B cell (primary cell): Measurements from ENCODE around the gene INPP4A. TPM values are rescaled to one million over a fixed set of nuclear protein-coding genes. Genes with fewer than 3 reads are reported as not detected.

Experiments
- ATAC-seq: fragments of 200-7000 bp; cut with Tn5 transposase; one replicate; pipeline ENCODE4 v1.10.0; 2021; ENCODE audit warnings: low read depth, mild to moderate bottlenecking, moderate number of reproducible peaks, moderate library complexity
- CTCF ChIA-PET: fragments of 350-600 bp; sonication (Branson Sonifier 250); formaldehyde crosslinking; loops from one replicate; lab custom pipeline; 2021; ENCODE audit warnings: antibody characterized with exemption, inconsistent platforms; lab: Charles Lee
- POLR2A ChIA-PET: fragments of 350-600 bp; sonication (Branson Sonifier 250); formaldehyde crosslinking; loops from one replicate; lab custom pipeline; 2021; ENCODE audit warnings: antibody characterized with exemption; lab: Charles Lee
- DNase-seq: peaks from one replicate; pipeline ENCODE4 v3.0.0; 2013
- H2AFZ ChIP-seq: 2 replicates; pipeline ENCODE4 v1.6.1; 2012; ENCODE audit warnings: mild to moderate bottlenecking, low read depth, low read length; ENCODE audit not compliant: insufficient read depth, poor library complexity, severe bottlenecking
- H3K27ac ChIP-seq, 2 donors: 1 replicate in 1 of 2; 2 replicates in 1 of 2; pipeline ENCODE4 v1.5.1; 2012 to 2013; ENCODE audit warnings: low read length in 2 of 2, mild to moderate bottlenecking in 2 of 2, moderate library complexity in 1 of 2
- H3K27me3 ChIP-seq, 4 experiments: fragments of 200-600 bp in 1 of 4; sonication (generic) in 1 of 4; replicated peaks in 1 of 4; 1 replicate in 2 of 4; 2 replicates in 2 of 4; pipeline versions ENCODE4 v1.6.1 to v1.7.0; 2013 to 2016; ENCODE audit warnings: low read length in 3 of 4, mild to moderate bottlenecking in 2 of 4, mixed read lengths in 1 of 4, moderate library complexity in 1 of 4; ENCODE audit not compliant: insufficient read depth in 4 of 4, control insufficient read depth in 3 of 4; ENCODE audit errors: control extremely low read depth in 1 of 4
- H3K36me3 ChIP-seq, 2 experiments: replicated peaks in 1 of 2; 1 replicate in 1 of 2; 2 replicates in 1 of 2; pipeline versions ENCODE4 v1.6.1 to v1.7.1; 2013; ENCODE audit warnings: low read length in 1 of 2; ENCODE audit not compliant: insufficient read depth in 2 of 2, control insufficient read depth in 1 of 2; ENCODE audit errors: control extremely low read depth in 1 of 2, extremely low read depth in 1 of 2
- H3K4me1 ChIP-seq, 2 donors: fragments of 200-600 bp in 1 of 2; sonication (generic) in 1 of 2; 1 replicate in 1 of 2; 2 replicates in 1 of 2; pipeline versions ENCODE4 v1.5.1 to v1.6.1; 2013 to 2017; ENCODE audit warnings: low read length in 2 of 2; ENCODE audit not compliant: control insufficient read depth in 2 of 2, insufficient read depth in 2 of 2
- H3K4me2 ChIP-seq: replicated peaks from 2 replicates; pipeline ENCODE3; 2012; ENCODE audit warnings: mild to moderate bottlenecking, low read depth, low read length; ENCODE audit not compliant: poor library complexity, severe bottlenecking
- H3K4me3 ChIP-seq, 5 experiments: fragments of 200-600 bp in 1 of 5; sonication (generic) in 1 of 5; 1 replicate in 3 of 5; 2 replicates in 2 of 5; pipeline versions ENCODE4 v1.5.1 to v1.7.0; 2011 to 2016; ENCODE audit warnings: low read length in 4 of 5, mild to moderate bottlenecking in 4 of 5, low read depth in 2 of 5, control low read depth in 1 of 5, moderate library complexity in 1 of 5; ENCODE audit not compliant: insufficient read depth in 1 of 5; ENCODE audit errors: control extremely low read depth in 1 of 5, extremely low read depth in 1 of 5
- H3K79me2 ChIP-seq: fragments of 200-600 bp; sonication (generic); one replicate; pipeline ENCODE4 v1.6.0; 2016; ENCODE audit warnings: low read length; ENCODE audit not compliant: control insufficient read depth, insufficient read depth
- H3K9ac ChIP-seq: fragments of 200-600 bp; sonication (generic); 2 replicates; pipeline ENCODE4 v1.6.1; 2017; ENCODE audit warnings: mild to moderate bottlenecking, low read length, moderate library complexity
- H3K9me3 ChIP-seq, 3 donors: one replicate each; pipeline versions ENCODE4 v1.6.1 to v1.7.1; 2013; ENCODE audit warnings: low read length in 2 of 3; ENCODE audit not compliant: control insufficient read depth in 2 of 3, insufficient read depth in 1 of 3; ENCODE audit errors: control extremely low read depth in 1 of 3
- H4K20me1 ChIP-seq: 2 replicates; pipeline ENCODE4 v1.6.0; 2012; ENCODE audit warnings: mild to moderate bottlenecking, low read length; ENCODE audit not compliant: insufficient read depth, control insufficient read depth, poor library complexity, severe bottlenecking
- H3K27ac Mint-ChIP-seq: one replicate; pipeline ENCODE4 v1.8.0; 2021; ENCODE audit warnings: mixed read lengths
- H3K27me3 Mint-ChIP-seq: one replicate; pipeline ENCODE4 v1.8.0; 2021; ENCODE audit warnings: mixed read lengths
- H3K4me1 Mint-ChIP-seq: one replicate; pipeline ENCODE4 v1.8.0; 2021; ENCODE audit warnings: mixed read lengths
- H3K4me3 Mint-ChIP-seq: one replicate; pipeline ENCODE4 v1.8.0; 2021; ENCODE audit warnings: mixed read lengths
- H3K9me3 Mint-ChIP-seq: one replicate; pipeline ENCODE4 v1.8.0; 2022; ENCODE audit warnings: mixed read lengths; ENCODE audit not compliant: insufficient read depth
- EZH2 ChIP-seq: IDR thresholded peaks from 2 replicates; pipeline ENCODE4 v1.6.1; 2012; ENCODE audit warnings: borderline replicate concordance, low read depth, mild to moderate bottlenecking, moderate library complexity, low read length; ENCODE audit not compliant: insufficient read depth, poor library complexity, severe bottlenecking
- WGBS: methylation state at CpG from one replicate; pipeline ENCODE4 v1.1.5; 2013; ENCODE audit warnings: missing lambda C conversion rate; ENCODE audit not compliant: insufficient coverage; 5-methylcytosine and 5-hydroxymethylcytosine counted together
- intact Hi-C: fragments of 100-400 bp; cut with micrococcal nuclease; formaldehyde crosslinking; loops from one replicate; pipeline ENCODE4 v1.10.0; 2022
- polyA plus RNA-seq: library from polyadenylated mRNA; depleted of rRNA; stranded (reverse); fragments of >200 nt; gene quantifications from 2 replicates; pipeline ENCODE4 v1.2.3, GENCODE V29; 2012
- total RNA-seq, 2 donors: library from RNA; stranded (reverse); fragments of 120-200 nt in 1 of 2; gene quantifications; 1 replicate in 1 of 2; 2 replicates in 1 of 2; pipeline versions ENCODE4 v1.2.3 to v1.2.4, GENCODE V29; 2013 to 2022
- TF ChIP-seq, protein P1 (sequence below): fragments of 200-600 bp; IDR thresholded peaks from one replicate; pipeline ENCODE4 v1.8.0; 2022; ENCODE audit warnings: antibody characterized with exemption, mild to moderate bottlenecking

Gene INPP4A
- total and polyA plus RNA-seq, 2 donors (not counting 1 experiment from before 2014, with no cell fraction given) = 10.7 to 22.5 TPM

GRCh38 chr2:98519156-98519555 lies 74.5 kb downstream of the INPP4A start:
- Histone ChIP-seq H3K9me3 (no peaks in the 10 kb centered on the region), H2AFZ (no peak overlapping the region), H3K79me2 (peaks cover 4% of the 10 kb centered on the region), H3K36me3 (peaks cover 0 to 4% of the 10 kb centered on the region in 2 experiments), H3K4me1 (no peaks in the 10 kb centered on the region), H4K20me1 (no peaks in the 10 kb centered on the region), H3K27ac (no peak overlapping the region), H3K27me3 (no peaks in the 10 kb centered on the region), H3K9ac (no peak overlapping the region), H3K4me3 (no peak overlapping the region), H3K4me2 (no peak overlapping the region)
- no peak for ATAC-seq
- intact Hi-C loops = no loop called here
- no peak overlapping the region for H3K27ac Mint-ChIP-seq
- no peaks in the 10 kb centered on the region for H3K27me3 Mint-ChIP-seq
- ChIA-PET POLR2A (no interaction called here), CTCF (interaction anchor here (0.5 to 1.4 kb wide), 4 partner anchors 38 to 107 kb away, joined by 3 to 5 read pairs (median 4); no protein-coding TSS in a partner anchor)
- H3K4me3 Mint-ChIP-seq = no peak overlapping the region
- no peaks in the 10 kb centered on the region for H3K9me3 Mint-ChIP-seq
- WGBS = 95% methylated on average over 3 of the region's 6 CpGs
- DNase-seq = no peak
- no peak for TF ChIP-seq EZH2
- TF ChIP-seq, protein P1, sequence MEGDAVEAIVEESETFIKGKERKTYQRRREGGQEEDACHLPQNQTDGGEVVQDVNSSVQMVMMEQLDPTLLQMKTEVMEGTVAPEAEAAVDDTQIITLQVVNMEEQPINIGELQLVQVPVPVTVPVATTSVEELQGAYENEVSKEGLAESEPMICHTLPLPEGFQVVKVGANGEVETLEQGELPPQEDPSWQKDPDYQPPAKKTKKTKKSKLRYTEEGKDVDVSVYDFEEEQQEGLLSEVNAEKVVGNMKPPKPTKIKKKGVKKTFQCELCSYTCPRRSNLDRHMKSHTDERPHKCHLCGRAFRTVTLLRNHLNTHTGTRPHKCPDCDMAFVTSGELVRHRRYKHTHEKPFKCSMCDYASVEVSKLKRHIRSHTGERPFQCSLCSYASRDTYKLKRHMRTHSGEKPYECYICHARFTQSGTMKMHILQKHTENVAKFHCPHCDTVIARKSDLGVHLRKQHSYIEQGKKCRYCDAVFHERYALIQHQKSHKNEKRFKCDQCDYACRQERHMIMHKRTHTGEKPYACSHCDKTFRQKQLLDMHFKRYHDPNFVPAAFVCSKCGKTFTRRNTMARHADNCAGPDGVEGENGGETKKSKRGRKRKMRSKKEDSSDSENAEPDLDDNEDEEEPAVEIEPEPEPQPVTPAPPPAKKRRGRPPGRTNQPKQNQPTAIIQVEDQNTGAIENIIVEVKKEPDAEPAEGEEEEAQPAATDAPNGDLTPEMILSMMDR = no peak
- H3K4me1 Mint-ChIP-seq = no peaks in the 10 kb centered on the region

GRCh38 chr2:98519851-98520250 lies 75.2 kb downstream of the INPP4A start:
- Mint-ChIP-seq H3K9me3 (no peaks in the 10 kb centered on the region), H3K27me3 (no peaks in the 10 kb centered on the region), H3K4me3 (no peak overlapping the region), H3K4me1 (no peaks in the 10 kb centered on the region), H3K27ac (no peak overlapping the region)
- Histone ChIP-seq H3K9me3 (no peaks in the 10 kb centered on the region), H3K4me3 (no peak overlapping the region), H3K9ac (no peak overlapping the region), H3K27ac (no peak overlapping the region), H3K4me2 (no peak overlapping the region), H4K20me1 (no peaks in the 10 kb centered on the region), H3K27me3 (no peaks in the 10 kb centered on the region), H3K36me3 (peaks cover 0 to 4% of the 10 kb centered on the region in 2 experiments), H3K4me1 (no peaks in the 10 kb centered on the region), H3K79me2 (peaks cover 4% of the 10 kb centered on the region), H2AFZ (no peak overlapping the region)
- no peak for ATAC-seq
- intact Hi-C loops = no loop called here
- no peak for DNase-seq
- 99% methylated on average over 16 of the region's 16 CpGs for WGBS
- TF ChIP-seq, protein P1 = no peak
- no peak for TF ChIP-seq EZH2
- ChIA-PET CTCF (interaction anchor here (1.4 kb wide), 1 partner anchor 108 kb away, joined by 3 read pairs; no protein-coding TSS in a partner anchor), POLR2A (no interaction called here)
